Measurements from ENCODE around the gene BAHCC1.

Gene BAHCC1

GRCh38 chr17:81445642-81446503 lies 50.6 kb downstream of the BAHCC1 start:
- no peak for DNase-seq

GRCh38 chr17:81447331-81447933 lies 52.2 kb downstream of the BAHCC1 start:
- DNase-seq = no peak

DNA sequence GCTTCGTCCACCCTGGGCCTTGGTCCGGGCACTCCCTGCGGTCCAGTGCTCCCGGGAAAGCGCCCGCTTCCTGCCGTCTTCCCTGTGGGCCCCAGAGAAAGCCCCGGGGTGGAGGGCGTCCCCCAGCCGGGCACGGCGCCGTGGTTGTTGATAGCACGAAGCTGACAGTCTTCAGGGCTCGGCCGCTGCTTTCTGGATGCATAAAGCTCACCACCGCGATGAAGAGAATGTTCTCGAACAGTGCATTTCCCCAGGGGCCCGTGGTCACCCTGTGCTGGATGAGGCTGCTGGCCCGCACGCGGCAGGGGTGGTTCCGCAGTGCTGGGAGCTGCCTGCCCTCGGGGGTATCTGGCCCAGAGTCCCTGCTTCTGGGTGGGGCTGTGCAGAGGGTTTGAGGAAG lies 53.2 kb downstream of the BAHCC1 start:
- no peak for DNase-seq

DNA sequence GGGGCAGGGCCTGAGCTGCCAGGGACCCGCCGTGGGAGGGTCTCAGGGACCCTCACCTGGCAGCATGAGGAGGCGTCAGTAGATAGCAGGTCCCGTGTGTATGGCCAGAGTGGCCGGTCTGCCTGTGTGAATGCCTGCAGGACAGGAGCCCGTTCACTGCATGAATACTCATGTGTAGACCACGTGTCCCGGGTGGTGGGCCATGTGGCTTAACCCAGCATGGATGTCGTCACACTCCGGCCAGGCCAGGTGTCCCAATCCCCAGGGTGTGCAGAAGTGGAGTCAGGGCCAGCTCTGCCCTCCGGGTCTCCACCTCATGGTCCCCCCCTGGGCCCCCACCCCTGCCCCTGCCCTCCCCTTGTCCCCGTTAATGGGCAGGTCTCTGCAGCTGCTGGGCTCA lies 53.7 kb downstream of the BAHCC1 start:
- no peak for DNase-seq

- no peak for DNase-seq
Measured at GRCh38 chr17:81449351-81449750, 54.1 kb downstream of the BAHCC1 start.

DNA sequence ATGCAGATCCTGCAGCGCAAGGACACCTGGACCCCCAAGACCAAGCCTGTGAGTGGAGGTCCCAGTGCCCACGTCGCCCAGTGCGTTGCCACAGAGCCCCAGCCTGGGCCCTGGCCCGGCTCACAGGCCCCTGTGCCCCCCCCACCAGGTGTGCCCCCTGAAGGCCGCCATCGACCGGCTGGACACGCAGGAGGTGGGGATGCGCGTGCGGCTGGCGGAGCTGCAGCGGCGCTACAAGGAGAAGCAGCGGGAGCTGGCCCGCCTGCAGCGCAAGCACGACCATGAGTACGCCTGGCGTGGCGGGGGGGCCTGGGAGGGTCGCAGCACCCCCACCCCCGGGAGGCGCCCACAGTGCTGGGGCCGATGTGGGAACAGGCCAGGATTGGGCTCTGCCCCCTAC lies 56.6 kb downstream of the BAHCC1 start:
- no peak for DNase-seq

DNA sequence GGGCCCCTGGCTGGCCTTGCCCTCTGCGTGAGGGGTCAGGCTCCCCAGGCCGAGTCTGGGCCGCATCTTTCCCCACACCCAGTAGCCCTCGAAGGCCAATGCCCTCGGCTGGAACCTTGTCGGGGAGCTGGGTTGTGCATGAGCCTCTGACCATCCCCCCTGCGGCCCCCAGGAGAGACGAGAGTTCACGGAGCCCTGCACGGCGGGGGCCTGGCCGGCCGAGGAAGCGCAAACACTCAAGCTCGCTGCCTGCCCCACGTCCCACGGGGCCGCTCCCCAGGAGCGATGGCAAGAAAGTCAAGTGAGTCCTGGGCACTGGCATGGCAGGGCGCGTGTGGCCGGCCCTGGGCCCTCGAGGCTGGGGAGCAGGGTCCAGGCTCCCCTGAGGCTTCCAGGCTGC lies 57.3 kb downstream of the BAHCC1 start:
- no peak for DNase-seq

DNA sequence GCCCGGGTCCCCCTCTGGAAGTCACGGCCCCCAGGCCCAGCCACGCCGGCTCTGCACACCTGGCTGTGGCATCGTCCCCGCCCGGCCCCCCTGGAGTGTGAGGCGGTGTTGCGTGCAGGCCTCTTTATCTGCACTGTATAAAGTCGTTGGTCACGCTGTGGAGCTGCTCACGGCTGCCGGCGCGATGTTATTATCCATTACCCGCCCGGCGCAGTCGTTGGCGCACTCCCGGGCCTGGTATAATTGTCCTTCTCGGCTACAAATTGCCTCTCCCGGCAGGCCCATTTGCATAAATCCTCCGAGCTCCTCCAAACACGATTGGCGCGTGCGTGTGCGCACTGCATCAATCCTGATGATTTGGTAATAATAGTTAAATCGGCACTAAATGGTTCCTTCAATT lies 57.8 kb downstream of the BAHCC1 start:
- no peak for DNase-seq

GRCh38 chr17:81453712-81454111 lies 58.5 kb downstream of the BAHCC1 start:
- DNase-seq = no peak

- no peak for DNase-seq
Measured at GRCh38 chr17:81454473-81454872, 59.2 kb downstream of the BAHCC1 start.

DNA sequence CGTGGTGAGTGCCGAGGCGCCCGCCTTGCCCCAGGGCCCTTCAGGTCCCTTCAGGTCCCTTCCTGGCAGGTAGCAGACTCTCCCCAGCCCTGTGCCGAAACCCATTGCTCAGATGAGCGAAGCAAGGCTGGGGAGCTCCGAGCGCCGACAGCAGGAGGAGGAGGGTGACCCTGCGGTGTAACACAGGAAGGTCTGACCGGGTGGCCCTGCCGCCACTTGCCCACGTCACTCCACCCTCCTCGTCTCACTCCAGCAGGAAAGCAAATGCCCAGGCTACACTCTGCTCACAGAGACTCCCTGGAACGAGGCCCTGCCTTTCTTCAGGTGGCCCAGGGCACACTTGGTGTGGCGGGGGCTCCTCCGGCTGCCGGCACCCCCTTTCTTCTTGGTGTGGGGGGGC lies 60.1 kb downstream of the BAHCC1 start:
- DNase-seq = no peak

- no peak for DNase-seq
Measured at GRCh38 chr17:81456091-81456490, 60.8 kb downstream of the BAHCC1 start.

DNA sequence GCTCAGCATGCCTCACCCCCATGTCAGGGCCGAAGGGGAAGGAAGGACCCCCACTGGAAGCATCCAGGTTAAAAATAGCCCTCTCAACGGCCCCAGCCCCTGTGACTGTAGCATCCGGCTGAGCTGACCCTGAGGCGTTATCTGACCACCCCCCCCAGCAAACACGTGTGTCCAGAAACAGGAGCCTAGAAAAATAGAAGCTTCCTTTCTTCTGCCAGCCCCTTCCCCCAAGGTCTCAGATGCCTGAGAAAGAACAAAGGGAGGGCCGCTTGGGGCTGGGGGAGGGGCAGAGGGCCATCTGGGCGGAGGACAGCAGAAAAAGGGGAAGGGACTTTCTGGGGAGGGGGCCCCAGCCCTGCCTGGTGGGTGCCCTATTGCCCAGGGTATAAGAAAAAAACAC lies 61.5 kb downstream of the BAHCC1 start:
- DNase-seq = no peak

- DNase-seq = no peak
Measured at GRCh38 chr17:81457401-81457800, 62.1 kb downstream of the BAHCC1 start.

DNA sequence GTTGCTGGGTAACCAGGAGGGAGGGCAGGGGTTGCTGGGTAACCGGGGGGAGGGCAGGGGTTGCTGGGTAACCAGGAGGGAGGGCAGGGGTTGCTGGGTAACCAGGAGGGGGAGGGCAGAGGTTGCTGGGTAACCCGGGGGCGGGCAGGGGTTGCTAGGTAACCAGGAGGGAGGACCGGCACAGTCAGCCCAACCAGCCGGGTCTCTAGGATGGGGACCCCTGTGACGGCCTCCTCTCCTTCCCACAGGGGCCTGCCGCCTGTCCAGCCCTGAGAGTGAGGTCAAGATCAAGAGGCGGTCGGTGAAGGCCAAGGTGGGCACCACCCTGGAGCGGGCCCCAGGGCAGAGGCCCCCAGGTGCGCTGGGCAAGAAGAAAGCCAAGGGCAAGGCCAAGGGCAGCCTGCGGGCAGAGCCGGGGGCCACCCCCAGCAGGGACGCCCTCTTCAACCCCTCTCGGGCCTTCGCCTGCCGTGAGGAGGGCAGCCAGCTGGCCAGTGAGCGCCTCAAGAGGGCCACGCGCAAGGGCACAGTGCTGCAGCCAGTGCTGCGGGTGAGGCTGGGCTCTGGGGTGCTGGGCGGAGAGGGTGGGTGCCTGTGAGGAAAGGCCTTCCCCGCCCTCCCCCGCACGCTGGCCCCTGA lies 62.8 kb downstream of the BAHCC1 start:
- DNase-seq = no peak

DNA sequence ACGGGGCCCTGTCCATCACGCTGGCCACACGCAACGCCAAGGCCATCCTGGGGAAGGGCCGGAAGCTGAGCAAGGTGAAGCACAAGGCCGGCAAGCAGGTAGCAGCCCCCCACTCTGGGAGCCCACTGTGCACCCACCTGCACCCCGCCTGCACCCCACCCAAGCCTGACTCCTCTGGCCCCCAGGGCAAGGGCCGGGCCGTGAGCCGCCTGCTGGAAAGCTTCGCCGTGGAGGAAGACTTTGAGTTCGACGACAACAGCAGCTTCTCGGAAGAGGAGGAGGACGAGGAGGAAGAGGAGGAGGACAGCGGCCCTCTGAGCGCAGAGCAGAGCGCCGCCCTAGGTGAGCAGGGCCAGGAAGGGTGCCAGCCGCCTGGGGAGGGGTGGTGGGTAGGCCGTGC lies 63.4 kb downstream of the BAHCC1 start:
- no peak for DNase-seq

DNA sequence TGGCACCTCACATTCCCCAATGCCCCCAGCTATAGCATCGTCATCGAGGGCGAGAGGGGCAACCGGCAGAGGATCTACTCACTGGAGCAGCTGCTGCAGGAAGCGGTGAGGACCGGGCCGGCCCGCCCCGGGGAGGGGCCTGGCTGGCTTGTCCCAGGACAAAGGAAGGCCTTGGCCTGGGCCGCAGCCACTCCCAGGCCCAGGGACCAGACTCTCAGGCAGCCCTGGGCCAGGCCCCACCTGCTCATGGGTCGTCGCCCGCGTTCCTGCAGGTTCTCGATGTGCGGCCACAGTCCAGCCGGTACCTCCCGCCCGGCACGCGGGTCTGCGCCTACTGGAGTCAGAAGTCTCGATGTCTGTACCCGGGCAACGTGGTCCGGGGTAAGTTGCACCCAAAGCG lies 64.0 kb downstream of the BAHCC1 start:
- DNase-seq = no peak

GRCh38 chr17:81459864-81460263 lies 64.6 kb downstream of the BAHCC1 start:
- no peak for DNase-seq

DNA sequence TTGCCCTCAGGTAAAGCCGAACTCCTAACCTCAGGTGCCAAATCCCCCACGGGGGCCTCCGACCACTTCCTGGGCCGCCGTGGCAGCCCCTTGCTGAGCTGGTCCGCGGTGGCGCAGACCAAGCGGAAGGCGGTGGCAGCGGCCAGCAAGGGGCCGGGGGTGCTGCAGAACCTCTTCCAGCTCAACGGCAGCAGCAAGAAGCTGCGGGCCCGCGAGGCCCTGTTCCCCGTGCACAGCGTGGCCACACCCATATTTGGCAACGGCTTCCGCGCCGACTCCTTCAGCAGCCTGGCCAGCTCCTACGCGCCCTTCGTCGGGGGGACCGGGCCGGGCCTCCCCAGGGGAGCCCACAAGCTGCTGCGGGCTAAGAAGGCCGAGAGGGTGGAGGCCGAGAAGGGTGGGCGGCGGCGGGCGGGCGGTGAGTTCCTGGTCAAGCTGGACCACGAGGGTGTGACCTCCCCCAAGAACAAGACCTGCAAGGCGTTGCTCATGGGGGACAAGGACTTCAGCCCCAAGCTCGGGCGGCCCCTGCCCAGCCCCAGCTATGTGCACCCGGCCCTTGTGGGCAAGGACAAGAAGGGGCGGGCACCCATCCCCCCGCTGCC lies 65.7 kb downstream of the BAHCC1 start:
- DNase-seq = no peak

DNA sequence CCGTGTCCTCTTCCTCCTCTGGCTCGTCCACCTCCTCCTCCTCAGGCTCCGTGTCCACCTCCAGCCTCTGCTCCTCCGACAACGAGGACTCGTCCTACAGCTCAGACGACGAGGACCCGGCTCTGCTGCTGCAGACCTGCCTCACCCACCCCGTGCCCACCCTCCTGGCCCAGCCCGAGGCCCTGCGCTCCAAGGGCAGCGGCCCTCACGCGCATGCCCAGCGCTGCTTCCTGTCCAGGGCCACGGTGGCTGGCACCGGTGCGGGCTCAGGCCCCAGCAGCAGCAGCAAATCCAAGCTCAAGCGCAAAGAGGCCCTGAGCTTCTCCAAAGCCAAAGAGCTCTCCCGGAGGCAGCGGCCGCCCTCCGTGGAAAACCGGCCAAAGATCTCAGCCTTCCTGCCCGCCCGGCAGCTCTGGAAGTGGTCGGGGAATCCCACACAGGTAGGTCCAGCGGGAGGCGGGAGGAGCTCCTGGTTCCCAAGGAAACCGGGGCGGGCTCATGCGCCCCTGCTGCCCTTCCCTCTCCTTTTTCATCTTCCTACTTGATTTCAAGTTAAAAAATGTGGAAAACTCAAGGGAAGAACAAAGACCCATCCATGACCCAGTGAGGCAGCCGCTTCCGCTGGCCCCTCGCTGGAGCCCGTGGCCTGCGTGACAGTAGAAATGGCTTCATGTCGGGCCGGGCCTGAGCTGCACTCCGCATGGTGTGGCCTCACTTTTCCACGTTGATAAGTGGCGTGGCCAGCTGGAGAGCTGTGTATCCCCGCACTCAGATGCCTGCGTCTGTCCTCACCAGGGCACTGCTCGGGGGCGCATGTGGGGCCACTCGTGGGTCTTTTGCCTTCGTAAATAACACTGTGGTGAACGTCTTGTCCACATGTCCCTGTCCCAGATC lies 66.6 kb downstream of the BAHCC1 start:
- no peak for DNase-seq

- DNase-seq = no peak
Measured at GRCh38 chr17:81462506-81463125, 67.4 kb downstream of the BAHCC1 start.

GRCh38 chr17:81463506-81463905 lies 68.2 kb downstream of the BAHCC1 start:
- DNase-seq = no peak
